SK-N-SH (cell line): Measurements from ENCODE around the gene AGBL1. TPM values are rescaled to one million over a fixed set of nuclear protein-coding genes. Genes with fewer than 3 reads are reported as not detected.

ENCODE experiments used
- CTCF ChIA-PET: fragments of 300-600, 350-600 bp; formaldehyde crosslinking; extraction: SDS; loops from one replicate; lab custom pipeline; 2021; lab: Yijun Ruan, JAX
- POLR2A ChIA-PET: fragments of 350-600 bp; sonication (Branson Sonifier 250); formaldehyde crosslinking; extraction: SDS; loops from one replicate; lab custom pipeline; 2020; ENCODE audit warnings: antibody characterized with exemption, inconsistent platforms; lab: Yijun Ruan, JAX
- DNase-seq: peaks from one replicate; pipeline ENCODE4 v3.0.0; 2012
- H2AFZ ChIP-seq: fragments of 200-600 bp; sonication (generic); 2 replicates; pipeline ENCODE4 v1.8.1; 2016; ENCODE audit warnings: antibody characterized with exemption, mild to moderate bottlenecking, low read depth
- H3F3A ChIP-seq: fragments of 200-600 bp; sonication (generic); replicated peaks from 2 replicates; pipeline ENCODE3; 2016; ENCODE audit warnings: antibody characterized with exemption, mild to moderate bottlenecking; ENCODE audit not compliant: insufficient read depth
- H3K27ac ChIP-seq, 2 experiments: fragments of 200-500 bp in 1 of 2; fragments of 200-600 bp in 1 of 2; sonication (Bioruptor generic) in 1 of 2; sonication (generic), shearing (Covaris generic) in 1 of 2; 2 replicates each; pipeline versions ENCODE4 v1.5.1 to v1.6.1; 2014 to 2016; ENCODE audit warnings: low read depth in 2 of 2, inconsistent platforms in 1 of 2, low read length in 1 of 2, mild to moderate bottlenecking in 1 of 2, mixed read lengths in 1 of 2
- H3K27me3 ChIP-seq: fragments of 200-600 bp; sonication (generic), shearing (Covaris generic); 2 replicates; pipeline ENCODE4 v1.6.1; 2016; ENCODE audit warnings: mixed run types; ENCODE audit not compliant: insufficient read depth
- H3K36me3 ChIP-seq, 2 experiments: fragments of 200-500 bp in 1 of 2; fragments of 200-600 bp in 1 of 2; sonication (Bioruptor generic) in 1 of 2; sonication (generic) in 1 of 2; replicated peaks in 1 of 2; 2 replicates each; pipeline versions ENCODE3 to v1.5.1; 2014 to 2016; ENCODE audit warnings: low read length in 1 of 2, mild to moderate bottlenecking in 1 of 2; ENCODE audit not compliant: insufficient read depth in 2 of 2, control insufficient read depth in 1 of 2
- H3K4me1 ChIP-seq, 2 experiments: fragments of 200-500 bp in 1 of 2; fragments of 200-600 bp in 1 of 2; sonication (Bioruptor generic) in 1 of 2; sonication (generic), shearing (Covaris generic) in 1 of 2; 2 replicates each; pipeline versions ENCODE4 v1.5.1 to v1.6.1; 2014 to 2016; ENCODE audit warnings: low read depth in 1 of 2, low read length in 1 of 2, mixed run types in 1 of 2; ENCODE audit not compliant: insufficient read depth in 2 of 2, control insufficient read depth in 1 of 2
- H3K4me2 ChIP-seq: fragments of 200-600 bp; sonication (generic), shearing (Covaris generic); 2 replicates; pipeline ENCODE4 v1.6.1; 2017; ENCODE audit warnings: mixed run types
- H3K4me3 ChIP-seq, 2 experiments: fragments of 200-500 bp in 1 of 2; fragments of 200-600 bp in 1 of 2; sonication (Bioruptor generic) in 1 of 2; sonication (generic), shearing (Covaris generic) in 1 of 2; 2 replicates each; pipeline versions ENCODE4 v1.5.1 to v1.8.1; 2014 to 2016; ENCODE audit warnings: low read depth in 2 of 2, inconsistent platforms in 1 of 2, low read length in 1 of 2, mild to moderate bottlenecking in 1 of 2, mixed read lengths in 1 of 2, moderate library complexity in 1 of 2
- H3K79me2 ChIP-seq: fragments of 200-600 bp; sonication (generic); 2 replicates; pipeline ENCODE4 v1.8.1; 2017; ENCODE audit warnings: mild to moderate bottlenecking; ENCODE audit not compliant: insufficient read depth
- H3K9ac ChIP-seq: fragments of 200-600 bp; sonication (generic); 2 replicates; pipeline ENCODE4 v1.6.1; 2017; ENCODE audit warnings: mixed run types
- H3K9me2 ChIP-seq: fragments of 200-600 bp; sonication (generic); 2 replicates; pipeline ENCODE4 v1.6.1; 2017; ENCODE audit warnings: mixed run types
- H3K9me3 ChIP-seq: fragments of 200-600 bp; sonication (generic); 2 replicates; pipeline ENCODE4 v1.6.1; 2017; ENCODE audit warnings: mixed run types, mild to moderate bottlenecking, moderate library complexity
- H4K20me1 ChIP-seq: fragments of 200-600 bp; sonication (generic); 2 replicates; pipeline ENCODE4 v1.6.1; 2017; ENCODE audit warnings: mild to moderate bottlenecking, mixed run types; ENCODE audit not compliant: insufficient read depth
- ELF1 ChIP-seq: IDR thresholded peaks from 2 replicates; pipeline ENCODE4 v1.4.0; 2012
- JUND ChIP-seq: IDR thresholded peaks from 2 replicates; pipeline ENCODE4 v1.4.0; 2012
- MEF2A ChIP-seq: IDR thresholded peaks from 2 replicates; pipeline ENCODE4 v1.4.0; 2012; ENCODE audit warnings: low read depth, borderline replicate concordance
- MXI1 ChIP-seq: IDR thresholded peaks from 2 replicates; pipeline ENCODE4 v1.6.1; 2012; ENCODE audit warnings: mild to moderate bottlenecking, low read depth, low read length, improper control_type of control experiment
- NRF1 ChIP-seq: IDR thresholded peaks from 2 replicates; pipeline ENCODE4 v1.6.1; 2012; ENCODE audit warnings: low read depth, mild to moderate bottlenecking, low read length
- RCOR1 ChIP-seq: fragments of 150-350 bp; IDR thresholded peaks from 2 replicates; pipeline ENCODE4 v1.6.1; 2017; ENCODE audit warnings: antibody characterized with exemption, low read length
- RXRA ChIP-seq: IDR thresholded peaks from 2 replicates; pipeline ENCODE4 v1.4.0; 2012; ENCODE audit warnings: low read depth, mild to moderate bottlenecking, borderline replicate concordance
- SMC3 ChIP-seq: IDR thresholded peaks from 2 replicates; pipeline ENCODE4 v1.6.1; 2012; ENCODE audit warnings: low read depth, low read length, improper control_type of control experiment
- TEAD4 ChIP-seq: IDR thresholded peaks from 2 replicates; pipeline ENCODE4 v1.4.0; 2012; ENCODE audit warnings: mild to moderate bottlenecking, borderline replicate concordance; ENCODE audit not compliant: insufficient read depth
- YY1 ChIP-seq: IDR thresholded peaks from 2 replicates; pipeline ENCODE4 v1.4.0; 2012; ENCODE audit warnings: low read depth, mild to moderate bottlenecking
- WGBS: methylation state at CpG from one replicate; pipeline ENCODE4 v1.1.6; 2017; ENCODE audit warnings: low lambda C conversion rate; 5-methylcytosine and 5-hydroxymethylcytosine counted together
- polyA plus RNA-seq, 3 experiments: library from polyadenylated mRNA; depleted of rRNA; stranded (reverse); fragments of >200 nt; gene quantifications; 2 replicates each; pipeline ENCODE4 v1.2.3, GENCODE V29; 2012
- TF ChIP-seq, protein P1 (sequence below): IDR thresholded peaks from 2 replicates; pipeline ENCODE4; 2012
- TF ChIP-seq, protein P2 (sequence below): fragments of 150-350 bp; IDR thresholded peaks from 2 replicates; pipeline ENCODE4 v1.6.1; 2017; ENCODE audit warnings: antibody characterized with exemption, low read length, low read depth, borderline replicate concordance
- TF ChIP-seq, protein P3 (sequence below): IDR thresholded peaks from 2 replicates; pipeline ENCODE4 v1.4.0; 2012; ENCODE audit warnings: low read depth
- TF ChIP-seq, protein P4 (sequence below): fragments of 200-600 bp; sonication (generic); IDR thresholded peaks from 2 replicates; pipeline ENCODE4 v1.6.1; 2017; ENCODE audit warnings: antibody characterized with exemption, mild to moderate bottlenecking, moderate library complexity

The AGBL1 gene
- polyA plus RNA-seq, 1 of the 3 experiments (the other 2 are of a cell fraction) = not detected

DNA sequence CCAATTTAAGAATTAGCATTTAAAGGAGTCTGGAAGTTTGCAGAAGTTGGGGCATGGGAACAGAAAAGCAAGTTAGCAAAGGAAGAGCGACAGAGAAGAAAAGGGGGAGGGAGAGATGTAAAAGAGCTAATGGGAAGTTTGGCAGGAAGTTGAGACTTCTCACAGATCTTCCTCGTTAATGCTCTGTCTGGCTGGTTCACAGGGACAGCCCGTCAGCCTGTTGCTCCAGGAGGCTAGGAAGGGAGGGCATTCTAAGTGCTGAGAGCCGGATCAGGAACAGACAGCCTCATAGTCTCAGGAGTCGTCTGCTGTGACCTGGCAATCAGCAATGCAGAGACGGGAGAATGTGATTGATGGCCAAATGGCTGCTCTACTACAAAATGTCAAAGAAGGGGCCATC, 150.3 kb downstream of the AGBL1 start:
- Histone ChIP-seq H4K20me1 (no peaks in the 10 kb centered on the region), H3K4me3 (no peak overlapping the region), H3K4me2 (no peak overlapping the region), H3K27me3 (no peaks in the 10 kb centered on the region; the same call in 1 of the 2 replicates), H3K9ac (no peak overlapping the region), H2AFZ (no peak overlapping the region), H3K9me3 (no peaks in the 10 kb centered on the region), H3K27ac (no peak overlapping the region), H3F3A (no peaks in the 10 kb centered on the region), H3K4me1 (peaks cover 0 to 5% of the 10 kb centered on the region in 2 experiments; a peak in 1 of 4 replicates), H3K9me2 (no peaks in the 10 kb centered on the region), H3K79me2 (no peaks in the 10 kb centered on the region), H3K36me3 (no peaks in the 10 kb centered on the region)
- ChIA-PET POLR2A (no interaction called here), CTCF (no interaction called here)
- WGBS = 47% methylated on average over 5 of the region's 6 CpGs
- TF ChIP-seq MXI1 = no peak
- no peak for TF ChIP-seq SMC3
- TF ChIP-seq YY1 = no peak
- no peak for TF ChIP-seq JUND
- TF ChIP-seq RXRA = no peak
- no peak for TF ChIP-seq ELF1
- TF ChIP-seq, protein P1, sequence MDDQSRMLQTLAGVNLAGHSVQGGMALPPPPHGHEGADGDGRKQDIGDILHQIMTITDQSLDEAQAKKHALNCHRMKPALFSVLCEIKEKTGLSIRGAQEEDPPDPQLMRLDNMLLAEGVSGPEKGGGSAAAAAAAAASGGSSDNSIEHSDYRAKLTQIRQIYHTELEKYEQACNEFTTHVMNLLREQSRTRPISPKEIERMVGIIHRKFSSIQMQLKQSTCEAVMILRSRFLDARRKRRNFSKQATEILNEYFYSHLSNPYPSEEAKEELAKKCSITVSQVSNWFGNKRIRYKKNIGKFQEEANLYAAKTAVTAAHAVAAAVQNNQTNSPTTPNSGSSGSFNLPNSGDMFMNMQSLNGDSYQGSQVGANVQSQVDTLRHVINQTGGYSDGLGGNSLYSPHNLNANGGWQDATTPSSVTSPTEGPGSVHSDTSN = no peak
- no peak for TF ChIP-seq NRF1
- no peak for TF ChIP-seq MEF2A
- TF ChIP-seq RCOR1 = no peak
- no peak for TF ChIP-seq TEAD4
- TF ChIP-seq, protein P2, sequence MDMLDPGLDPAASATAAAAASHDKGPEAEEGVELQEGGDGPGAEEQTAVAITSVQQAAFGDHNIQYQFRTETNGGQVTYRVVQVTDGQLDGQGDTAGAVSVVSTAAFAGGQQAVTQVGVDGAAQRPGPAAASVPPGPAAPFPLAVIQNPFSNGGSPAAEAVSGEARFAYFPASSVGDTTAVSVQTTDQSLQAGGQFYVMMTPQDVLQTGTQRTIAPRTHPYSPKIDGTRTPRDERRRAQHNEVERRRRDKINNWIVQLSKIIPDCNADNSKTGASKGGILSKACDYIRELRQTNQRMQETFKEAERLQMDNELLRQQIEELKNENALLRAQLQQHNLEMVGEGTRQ = no peak
- TF ChIP-seq, protein P3, sequence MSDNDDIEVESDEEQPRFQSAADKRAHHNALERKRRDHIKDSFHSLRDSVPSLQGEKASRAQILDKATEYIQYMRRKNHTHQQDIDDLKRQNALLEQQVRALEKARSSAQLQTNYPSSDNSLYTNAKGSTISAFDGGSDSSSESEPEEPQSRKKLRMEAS = no peak
- TF ChIP-seq, protein P4, sequence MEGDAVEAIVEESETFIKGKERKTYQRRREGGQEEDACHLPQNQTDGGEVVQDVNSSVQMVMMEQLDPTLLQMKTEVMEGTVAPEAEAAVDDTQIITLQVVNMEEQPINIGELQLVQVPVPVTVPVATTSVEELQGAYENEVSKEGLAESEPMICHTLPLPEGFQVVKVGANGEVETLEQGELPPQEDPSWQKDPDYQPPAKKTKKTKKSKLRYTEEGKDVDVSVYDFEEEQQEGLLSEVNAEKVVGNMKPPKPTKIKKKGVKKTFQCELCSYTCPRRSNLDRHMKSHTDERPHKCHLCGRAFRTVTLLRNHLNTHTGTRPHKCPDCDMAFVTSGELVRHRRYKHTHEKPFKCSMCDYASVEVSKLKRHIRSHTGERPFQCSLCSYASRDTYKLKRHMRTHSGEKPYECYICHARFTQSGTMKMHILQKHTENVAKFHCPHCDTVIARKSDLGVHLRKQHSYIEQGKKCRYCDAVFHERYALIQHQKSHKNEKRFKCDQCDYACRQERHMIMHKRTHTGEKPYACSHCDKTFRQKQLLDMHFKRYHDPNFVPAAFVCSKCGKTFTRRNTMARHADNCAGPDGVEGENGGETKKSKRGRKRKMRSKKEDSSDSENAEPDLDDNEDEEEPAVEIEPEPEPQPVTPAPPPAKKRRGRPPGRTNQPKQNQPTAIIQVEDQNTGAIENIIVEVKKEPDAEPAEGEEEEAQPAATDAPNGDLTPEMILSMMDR = no peak
- no peak for DNase-seq
